Panc1 (cell line): Measurements from ENCODE around the gene REEP2.

ENCODE experiments used
- CTCF ChIP-seq: fragments of 450-650 bp; IDR thresholded peaks from 2 replicates; pipeline ENCODE4 v1.5.1; 2017; ENCODE audit warnings: mild to moderate bottlenecking
- POLR2AphosphoS5 ChIP-seq: IDR thresholded peaks from 2 replicates; pipeline ENCODE4 v1.6.1; 2012; ENCODE audit warnings: mild to moderate bottlenecking, low read depth, low read length, moderate library complexity
- REST ChIP-seq, 2 experiments: IDR thresholded peaks; 2 replicates each; pipeline ENCODE4 v1.6.1; 2011 to 2012; ENCODE audit warnings: low read depth in 2 of 2, control low read depth in 1 of 2, low read length in 1 of 2, mild to moderate bottlenecking in 1 of 2, moderate library complexity in 1 of 2; ENCODE audit not compliant: insufficient read depth in 1 of 2
- SIN3A ChIP-seq: IDR thresholded peaks from 2 replicates; pipeline ENCODE4 v1.6.1; 2012; ENCODE audit warnings: low read depth, mild to moderate bottlenecking, low read length, moderate library complexity, borderline replicate concordance; ENCODE audit not compliant: insufficient read depth
- TCF7L2 ChIP-seq: IDR thresholded peaks from 2 replicates; pipeline ENCODE4 v1.6.1; 2011; ENCODE audit warnings: mild to moderate bottlenecking, low read depth, low read length, inconsistent platforms

GRCh38 chr5:138491669-138492559 lies 53.1 kb downstream of the REEP2 start:
- TF ChIP-seq CTCF (no peak), REST (IDR thresholded peaks at IDR 0.05; ENCODE audit: insufficient read depth in 1 of 2, low read depth in 2 of 2, low read length in 1 of 2) (no peak), SIN3A (no peak), POLR2AphosphoS5 (no peak), TCF7L2 (no peak)
